Cortex of kidney (tissue), 1 donor: Measurements from ENCODE around the gene MS4A6A.

Experiments
- DNase-seq: peaks from one replicate; lab custom pipeline; 2025; lab: John Stamatoyannopoulos, UW

Gene MS4A6A

GRCh38 chr11:60128376-60128775 lies 54.5 kb downstream of the MS4A6A start:
- no peak for DNase-seq

GRCh38 chr11:60127311-60127811 lies 55.5 kb downstream of the MS4A6A start:
- no peak for DNase-seq

GRCh38 chr11:60125956-60126585 lies 56.8 kb downstream of the MS4A6A start:
- DNase-seq = no peak

GRCh38 chr11:60124802-60125432 lies 58.0 kb downstream of the MS4A6A start:
- DNase-seq = no peak
